Adipocyte (in vitro differentiated cells): Measurements from ENCODE around the gene BTC.

Experiments used
- DNase-seq: peaks from one replicate; pipeline ENCODE4 v3.0.0-alpha.2; 2015; ENCODE audit warnings: low read depth
- H3K27me3 ChIP-seq: replicated peaks from 2 replicates; pipeline ENCODE4 v1.7.0; 2013; ENCODE audit warnings: mild to moderate bottlenecking, low read length, moderate library complexity; ENCODE audit not compliant: control insufficient read depth, insufficient read depth
- H3K36me3 ChIP-seq: 2 replicates; pipeline ENCODE4 v1.7.0; 2013; ENCODE audit warnings: low read length, mild to moderate bottlenecking, moderate library complexity; ENCODE audit not compliant: control insufficient read depth, insufficient read depth, severe bottlenecking
- H3K4me1 ChIP-seq: 2 replicates; pipeline ENCODE4 v1.7.0; 2013; ENCODE audit warnings: mild to moderate bottlenecking, low read length, moderate library complexity; ENCODE audit not compliant: control insufficient read depth, insufficient read depth
- H3K4me3 ChIP-seq: 2 replicates; pipeline ENCODE4 v1.7.0; 2013; ENCODE audit warnings: mild to moderate bottlenecking, low read length, moderate library complexity
- H3K9ac ChIP-seq: 2 replicates; pipeline ENCODE4 v1.7.0; 2013; ENCODE audit warnings: mild to moderate bottlenecking, low read length, moderate library complexity
- H3K9me3 ChIP-seq: 2 replicates; pipeline ENCODE4 v1.7.0; 2013; ENCODE audit warnings: mild to moderate bottlenecking, low read length, moderate library complexity; ENCODE audit not compliant: control insufficient read depth

Gene BTC

GRCh38 chr4:74796631-74797030 is 2.3 kb upstream of the BTC start:
- Histone ChIP-seq H3K36me3 (no peaks in the 10 kb centered on the region), H3K9ac (no peak overlapping the region), H3K4me1 (peaks cover 3% of the 10 kb centered on the region), H3K4me3 (no peak overlapping the region), H3K27me3 (peaks cover 35% of the 10 kb centered on the region), H3K9me3 (no peaks in the 10 kb centered on the region)
- DNase-seq, result no peak

- peak; percentile 58 for DNase-seq
- H3K9ac ChIP-seq, result peak overlapping the region; percentile 84
- peak overlapping the region; percentile 87 for H3K4me3 ChIP-seq
- H3K27me3 ChIP-seq, result peaks cover 45% of the 10 kb centered on the region
- no peaks in the 10 kb centered on the region for H3K9me3 ChIP-seq
- no peaks in the 10 kb centered on the region for H3K36me3 ChIP-seq
- peaks cover 3% of the 10 kb centered on the region for H3K4me1 ChIP-seq
Measured at GRCh38 chr4:74793757-74794381, 454 bp downstream of the BTC start.

- no peaks in the 10 kb centered on the region for H3K9me3 ChIP-seq
- H3K27me3 ChIP-seq, result peaks cover 39% of the 10 kb centered on the region
- H3K9ac ChIP-seq, result no peak overlapping the region
- DNase-seq, result no peak
- no peaks in the 10 kb centered on the region for H3K36me3 ChIP-seq
- H3K4me1 ChIP-seq, result peaks cover 3% of the 10 kb centered on the region
- no peak overlapping the region for H3K4me3 ChIP-seq
Measured at GRCh38 chr4:74790652-74791051, 3.7 kb downstream of the BTC start.

GRCh38 chr4:74789518-74789917 is 4.8 kb downstream of the BTC start:
- no peak for DNase-seq
- no peak overlapping the region for H3K4me3 ChIP-seq
- no peaks in the 10 kb centered on the region for H3K36me3 ChIP-seq
- H3K27me3 ChIP-seq, result peaks cover 31% of the 10 kb centered on the region
- H3K9ac ChIP-seq, result no peak overlapping the region
- peaks cover 3% of the 10 kb centered on the region for H3K4me1 ChIP-seq
- no peaks in the 10 kb centered on the region for H3K9me3 ChIP-seq

- H3K9me3 ChIP-seq, result no peaks in the 10 kb centered on the region
- no peaks in the 10 kb centered on the region for H3K36me3 ChIP-seq
- H3K9ac ChIP-seq, result no peak overlapping the region
- DNase-seq, result peak; percentile 7
- H3K4me3 ChIP-seq, result no peak overlapping the region
- H3K27me3 ChIP-seq, result no peaks in the 10 kb centered on the region
- peaks cover 5% of the 10 kb centered on the region for H3K4me1 ChIP-seq
Measured at GRCh38 chr4:74777531-74777930, 16.8 kb downstream of the BTC start.

GRCh38 chr4:74772783-74773182 is 21.5 kb downstream of the BTC start:
- H3K4me1 ChIP-seq, result peaks cover 19% of the 10 kb centered on the region
- H3K4me3 ChIP-seq, result no peak overlapping the region
- H3K9ac ChIP-seq, result no peak overlapping the region
- H3K36me3 ChIP-seq, result no peaks in the 10 kb centered on the region
- no peaks in the 10 kb centered on the region for H3K27me3 ChIP-seq
- H3K9me3 ChIP-seq, result no peaks in the 10 kb centered on the region
- no peak for DNase-seq

GRCh38 chr4:74772106-74772505 is 22.2 kb downstream of the BTC start:
- Histone ChIP-seq H3K9me3 (no peaks in the 10 kb centered on the region), H3K36me3 (no peaks in the 10 kb centered on the region), H3K4me1 (peaks cover 14% of the 10 kb centered on the region), H3K27me3 (no peaks in the 10 kb centered on the region), H3K4me3 (no peak overlapping the region), H3K9ac (no peak overlapping the region)
- no peak for DNase-seq

- H3K4me3 ChIP-seq, result no peak overlapping the region
- no peaks in the 10 kb centered on the region for H3K36me3 ChIP-seq
- DNase-seq, result peak; percentile 7
- no peak overlapping the region for H3K9ac ChIP-seq
- H3K9me3 ChIP-seq, result no peaks in the 10 kb centered on the region
- H3K27me3 ChIP-seq, result no peaks in the 10 kb centered on the region
- H3K4me1 ChIP-seq, result peaks cover 14% of the 10 kb centered on the region
Measured at GRCh38 chr4:74770226-74770910, 24.0 kb downstream of the BTC start.

GRCh38 chr4:74768857-74769525 is 25.3 kb downstream of the BTC start:
- Histone ChIP-seq H3K9me3 (no peaks in the 10 kb centered on the region), H3K9ac (no peak overlapping the region), H3K4me3 (no peak overlapping the region), H3K36me3 (no peaks in the 10 kb centered on the region), H3K27me3 (no peaks in the 10 kb centered on the region), H3K4me1 (peaks cover 14% of the 10 kb centered on the region)
- peak; percentile 21 for DNase-seq

- no peak overlapping the region for H3K4me3 ChIP-seq
- no peak overlapping the region for H3K9ac ChIP-seq
- peaks cover 3% of the 10 kb centered on the region for H3K4me1 ChIP-seq
- H3K36me3 ChIP-seq, result no peaks in the 10 kb centered on the region
- no peaks in the 10 kb centered on the region for H3K9me3 ChIP-seq
- no peaks in the 10 kb centered on the region for H3K27me3 ChIP-seq
- no peak for DNase-seq
Measured at GRCh38 chr4:74764119-74764518, 30.2 kb downstream of the BTC start.

- H3K36me3 ChIP-seq, result no peaks in the 10 kb centered on the region
- no peaks in the 10 kb centered on the region for H3K9me3 ChIP-seq
- no peak overlapping the region for H3K4me3 ChIP-seq
- H3K4me1 ChIP-seq, result no peaks in the 10 kb centered on the region
- no peak for DNase-seq
- H3K9ac ChIP-seq, result no peak overlapping the region
- no peaks in the 10 kb centered on the region for H3K27me3 ChIP-seq
Measured at GRCh38 chr4:74758551-74759145, 35.7 kb downstream of the BTC start.
